T-cell (primary cell): ENCODE data around the gene KCTD17. TPM values are rescaled to one million over a fixed set of nuclear protein-coding genes. Genes with fewer than 3 reads are reported as not detected.

Source experiments
- ATAC-seq, 4 experiments: fragments of 200-7000 bp in 3 of 4; fragments of 150-1000 bp in 1 of 4; cut with Tn5 transposase; replicated peaks in 1 of 4; 1 replicate in 3 of 4; 2 replicates in 1 of 4; pipeline ENCODE4 v1.10.0; 2021; ENCODE audit warnings: moderate library complexity in 3 of 4, mild to moderate bottlenecking in 2 of 4, moderate number of reproducible peaks in 1 of 4
- CTCF ChIA-PET, 2 donors: fragments of 300-600 bp; sonication (Branson Sonifier 250); formaldehyde crosslinking; loops; one replicate each; lab custom pipeline; 2022; ENCODE audit warnings: antibody characterized with exemption in 2 of 2; lab: Charles Lee
- POLR2A ChIA-PET, 2 donors: fragments of 300-600 bp; sonication (Branson Sonifier 250); formaldehyde crosslinking; loops; one replicate each; lab custom pipeline; 2022; ENCODE audit warnings: antibody characterized with exemption in 2 of 2; lab: Charles Lee
- DNase-seq, 35 experiments: peaks; one replicate each; pipeline versions ENCODE4 v3.0.0 to v3.0.0-alpha.2; 2013 to 2023
- H3K27ac ChIP-seq: one replicate; pipeline ENCODE4 v1.5.1; 2013; ENCODE audit warnings: low read length
- H3K27me3 ChIP-seq, 2 experiments: replicated peaks in 1 of 2; 1 replicate in 1 of 2; 2 replicates in 1 of 2; pipeline versions ENCODE4 v1.6.1 to v1.7.0; 2013; ENCODE audit warnings: low read length in 1 of 2, mixed read lengths in 1 of 2; ENCODE audit not compliant: control insufficient read depth in 2 of 2, insufficient read depth in 2 of 2; ENCODE audit errors: extremely low read depth in 1 of 2
- H3K36me3 ChIP-seq, 2 donors: 1 replicate in 1 of 2; 2 replicates in 1 of 2; pipeline versions ENCODE4 v1.6.1 to v1.7.0; 2013; ENCODE audit warnings: low read length in 1 of 2; ENCODE audit not compliant: control insufficient read depth in 2 of 2, insufficient read depth in 1 of 2; ENCODE audit errors: extremely low read depth in 1 of 2
- H3K4me1 ChIP-seq, 2 experiments: 1 replicate in 1 of 2; 2 replicates in 1 of 2; pipeline versions ENCODE4 v1.6.1 to v1.7.0; 2013; ENCODE audit warnings: low read length in 2 of 2, mixed read lengths in 1 of 2; ENCODE audit not compliant: insufficient read depth in 2 of 2, control insufficient read depth in 1 of 2; ENCODE audit errors: extremely low read depth in 1 of 2
- H3K4me3 ChIP-seq, 2 donors: 1 replicate in 1 of 2; 2 replicates in 1 of 2; pipeline versions ENCODE4 v1.5.1 to v1.7.0; 2013; ENCODE audit warnings: mild to moderate bottlenecking in 2 of 2, low read length in 1 of 2, moderate library complexity in 1 of 2; ENCODE audit not compliant: control insufficient read depth in 1 of 2; ENCODE audit errors: extremely low read depth in 1 of 2
- H3K9me3 ChIP-seq: 2 replicates; pipeline ENCODE4 v1.7.0; 2013
- H3K27ac Mint-ChIP-seq, 2 donors: one replicate each; pipeline ENCODE4 v1.8.0; 2020 to 2021; ENCODE audit warnings: mild to moderate bottlenecking in 2 of 2, mixed read lengths in 2 of 2
- H3K27me3 Mint-ChIP-seq, 2 donors: one replicate each; pipeline ENCODE4 v1.8.0; 2021 to 2022; ENCODE audit warnings: mixed read lengths in 2 of 2
- H3K36me3 Mint-ChIP-seq: one replicate; pipeline ENCODE4 v1.8.0; 2021; ENCODE audit warnings: mixed read lengths
- H3K4me1 Mint-ChIP-seq, 3 donors: one replicate each; pipeline ENCODE4 v1.8.0; 2020 to 2022; ENCODE audit warnings: mixed read lengths in 3 of 3, mild to moderate bottlenecking in 1 of 3
- H3K4me3 Mint-ChIP-seq, 3 donors: one replicate each; pipeline ENCODE4 v1.8.0; 2020 to 2022; ENCODE audit warnings: mild to moderate bottlenecking in 3 of 3, mixed read lengths in 3 of 3, moderate library complexity in 3 of 3
- H3K9me3 Mint-ChIP-seq, 3 donors: one replicate each; pipeline ENCODE4 v1.8.0; 2020 to 2022; ENCODE audit warnings: mixed read lengths in 3 of 3
- WGBS: methylation state at CpG from one replicate; pipeline ENCODE4 v1.1.5; 2013; ENCODE audit warnings: missing lambda C conversion rate; ENCODE audit not compliant: insufficient coverage; 5-methylcytosine and 5-hydroxymethylcytosine counted together
- total RNA-seq, 35 experiments: library from RNA in 6 of 35; stranded (reverse) in 6 of 35; fragments of 120-200 nt in 1 of 35; gene quantifications; one replicate each; pipeline versions ENCODE4 v1.2.1 to v1.2.4 and lab custom pipeline; 2013 to 2026

The KCTD17 gene
- total RNA-seq, 5 donors from 2014 or later (not counting 1 experiment from before 2014, with no cell fraction given): 24.0 to 36.2 (median 35.1) TPM

DNA sequence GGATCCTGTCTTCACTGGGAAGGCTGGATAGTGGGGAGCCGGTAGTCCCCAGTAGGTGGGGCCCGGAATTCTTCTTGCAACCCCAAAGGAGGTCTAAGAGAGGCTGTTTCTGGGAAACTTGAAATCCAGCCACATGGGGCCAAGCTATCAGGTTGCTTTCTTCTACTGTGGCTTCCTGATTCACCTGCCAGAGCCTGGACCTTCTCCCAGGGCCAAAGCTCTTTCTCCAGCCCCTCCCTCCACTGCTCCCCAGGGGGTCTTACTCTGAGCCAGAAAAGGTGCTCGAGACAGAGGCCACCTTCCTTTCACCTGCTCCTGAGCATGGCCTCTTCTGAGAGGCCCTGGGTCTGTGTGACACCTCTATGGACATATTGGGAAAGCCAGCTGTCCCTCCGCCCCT, 41.4 kb upstream of the KCTD17 start:
- no peak for ATAC-seq
- Histone ChIP-seq H3K4me3 (no peak overlapping the region), H3K27me3 (peaks cover 0 to 13% of the 10 kb centered on the region in 2 experiments), H3K27ac (no peak overlapping the region), H3K36me3 (no peaks in the 10 kb centered on the region), H3K9me3 (no peaks in the 10 kb centered on the region), H3K4me1 (no peaks in the 10 kb centered on the region)
- Mint-ChIP-seq H3K9me3 (no peaks in the 10 kb centered on the region), H3K27ac (no peak overlapping the region), H3K4me3 (no peak overlapping the region), H3K4me1 (peaks cover 0 to under 1% (median 0%) of the 10 kb centered on the region in 3 donors), H3K36me3 (no peaks in the 10 kb centered on the region), H3K27me3 (peaks cover 3 to 14% of the 10 kb centered on the region in 2 donors)
- POLR2A ChIA-PET: no interaction called here
- WGBS: 79% methylated on average over 3 of the region's 4 CpGs
- DNase-seq: no peak
- CTCF ChIA-PET: no interaction called here

GRCh38 chr22:37010976-37011375, 40.6 kb upstream of the KCTD17 start:
- CTCF ChIA-PET: no interaction called here

GRCh38 chr22:37011472-37011871, 40.1 kb upstream of the KCTD17 start:
- no peak overlapping the region for H3K27ac ChIP-seq
- H3K36me3 Mint-ChIP-seq: no peaks in the 10 kb centered on the region
- WGBS: 73% methylated on average over 2 of the region's 3 CpGs
- ATAC-seq (no peak), DNase-seq (no peak)
- peaks cover 0 to 13% of the 10 kb centered on the region in 2 experiments for H3K27me3 ChIP-seq
- no peak overlapping the region for H3K4me3 ChIP-seq
- POLR2A ChIA-PET: interaction anchor here in 1 of 2 donors (0.7 kb wide), 1 partner anchor 125 kb away, joined by 3 read pairs; no protein-coding TSS in a partner anchor
- no peaks in the 10 kb centered on the region for H3K9me3 Mint-ChIP-seq
- no peaks in the 10 kb centered on the region for H3K9me3 ChIP-seq
- H3K4me1 ChIP-seq: no peaks in the 10 kb centered on the region
- no peaks in the 10 kb centered on the region for H3K36me3 ChIP-seq
- peaks cover 0 to 4% (median 0%) of the 10 kb centered on the region in 3 donors for H3K4me1 Mint-ChIP-seq
- H3K4me3 Mint-ChIP-seq: no peak overlapping the region
- H3K27ac Mint-ChIP-seq: no peak overlapping the region
- CTCF ChIA-PET: no interaction called here
- H3K27me3 Mint-ChIP-seq: peaks cover 2 to 10% of the 10 kb centered on the region in 2 donors

More at GRCh38 chr22:37010976-37011375, 40.6 kb upstream of the KCTD17 start:
- Mint-ChIP-seq H3K4me1 (peaks cover 0 to 4% (median 0%) of the 10 kb centered on the region in 3 donors), H3K27me3 (peaks cover 3 to 14% of the 10 kb centered on the region in 2 donors), H3K9me3 (no peaks in the 10 kb centered on the region), H3K27ac (no peak overlapping the region), H3K4me3 (no peak overlapping the region), H3K36me3 (no peaks in the 10 kb centered on the region)
- ATAC-seq (no peak), DNase-seq (no peak)
- Histone ChIP-seq H3K36me3 (no peaks in the 10 kb centered on the region), H3K9me3 (no peaks in the 10 kb centered on the region), H3K4me3 (no peak overlapping the region), H3K27me3 (peaks cover 0 to 13% of the 10 kb centered on the region in 2 experiments), H3K27ac (no peak overlapping the region), H3K4me1 (no peaks in the 10 kb centered on the region)
- WGBS: 89% methylated on average over 17 of the region's 20 CpGs
- POLR2A ChIA-PET: no interaction called here

GRCh38 chr22:37012262-37012904, 39.2 kb upstream of the KCTD17 start:
- no peaks in the 10 kb centered on the region for H3K9me3 Mint-ChIP-seq
- H3K27me3 ChIP-seq: peaks cover 0 to 13% of the 10 kb centered on the region in 2 experiments
- H3K27me3 Mint-ChIP-seq: peaks cover 1 to 6% of the 10 kb centered on the region in 2 donors
- H3K4me1 Mint-ChIP-seq: peaks cover 0 to 4% (median 0%) of the 10 kb centered on the region in 3 donors
- CTCF ChIA-PET: no interaction called here
- no peak overlapping the region for H3K27ac ChIP-seq
- 72% methylated on average over 5 of the region's 9 CpGs for WGBS
- H3K4me3 Mint-ChIP-seq: no peak overlapping the region
- POLR2A ChIA-PET: no interaction called here
- no peaks in the 10 kb centered on the region for H3K9me3 ChIP-seq
- H3K36me3 ChIP-seq: no peaks in the 10 kb centered on the region
- no peaks in the 10 kb centered on the region for H3K36me3 Mint-ChIP-seq
- H3K4me1 ChIP-seq: no peaks in the 10 kb centered on the region
- no peak overlapping the region for H3K4me3 ChIP-seq
- H3K27ac Mint-ChIP-seq: no peak overlapping the region
- ATAC-seq (no peak), DNase-seq (no peak)

DNA sequence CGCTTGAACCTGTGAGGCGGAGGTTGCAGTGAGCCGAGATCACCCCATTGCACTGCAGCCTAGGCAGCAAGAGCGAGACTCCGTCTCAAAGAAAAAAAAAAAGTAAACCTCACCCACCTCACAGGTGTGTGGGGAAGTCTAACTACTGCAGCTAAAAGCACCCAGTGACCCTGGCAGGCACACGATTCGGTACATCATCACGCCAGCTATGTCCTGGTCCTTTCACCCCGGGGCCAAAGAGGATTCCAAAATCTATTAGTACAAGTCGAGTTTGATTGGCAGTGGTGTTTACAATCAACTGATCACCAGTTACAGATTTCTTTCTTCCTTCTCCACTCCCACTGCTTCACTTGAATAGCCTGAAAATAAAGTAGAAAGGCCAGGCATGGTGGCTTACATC, 38.6 kb upstream of the KCTD17 start:
- H3K4me1 Mint-ChIP-seq: peaks cover 0 to 4% (median 0%) of the 10 kb centered on the region in 3 donors
- ATAC-seq: no peak
- peaks cover 0 to 13% of the 10 kb centered on the region in 2 experiments for H3K27me3 ChIP-seq
- no peaks in the 10 kb centered on the region for H3K36me3 Mint-ChIP-seq
- H3K27ac Mint-ChIP-seq: no peak overlapping the region
- H3K27ac ChIP-seq: no peak overlapping the region
- H3K36me3 ChIP-seq: no peaks in the 10 kb centered on the region
- ChIA-PET POLR2A (no interaction called here), CTCF (no interaction called here)
- H3K4me1 ChIP-seq: no peaks in the 10 kb centered on the region
- no peak overlapping the region for H3K4me3 ChIP-seq
- H3K4me3 Mint-ChIP-seq: no peak overlapping the region
- DNase-seq: no peak
- 56% methylated on average over 4 of the region's 10 CpGs for WGBS
- peaks cover 1 to 6% of the 10 kb centered on the region in 2 donors for H3K27me3 Mint-ChIP-seq
- H3K9me3 ChIP-seq: no peaks in the 10 kb centered on the region
- H3K9me3 Mint-ChIP-seq: no peaks in the 10 kb centered on the region

- no peaks in the 10 kb centered on the region for H3K36me3 Mint-ChIP-seq
- H3K27ac ChIP-seq: no peak overlapping the region
- H3K9me3 Mint-ChIP-seq: no peaks in the 10 kb centered on the region
- peaks cover 1 to 3% of the 10 kb centered on the region in 2 donors for H3K27me3 Mint-ChIP-seq
- no peak overlapping the region for H3K27ac Mint-ChIP-seq
- WGBS: 74% methylated on average over 3 of the region's 4 CpGs
- H3K9me3 ChIP-seq: no peaks in the 10 kb centered on the region
- H3K27me3 ChIP-seq: peaks cover 0 to 19% of the 10 kb centered on the region in 2 experiments
- peaks cover 0 to 8% of the 10 kb centered on the region in 2 experiments for H3K4me1 ChIP-seq
- ATAC-seq (no peak), DNase-seq (no peak)
- no peak overlapping the region for H3K4me3 Mint-ChIP-seq
- peaks cover 2 to 4% (median 3%) of the 10 kb centered on the region in 3 donors for H3K4me1 Mint-ChIP-seq
- ChIA-PET POLR2A (no interaction called here), CTCF (no interaction called here)
- H3K36me3 ChIP-seq: no peaks in the 10 kb centered on the region
- H3K4me3 ChIP-seq: no peak overlapping the region
Measured at GRCh38 chr22:37014415-37014806, 37.1 kb upstream of the KCTD17 start.
